Panc1 (cell line): ENCODE results near the gene ENOPH1.

Experiments
- POLR2AphosphoS5 ChIP-seq: IDR thresholded peaks from 2 replicates; pipeline ENCODE4 v1.6.1; 2012; ENCODE audit warnings: mild to moderate bottlenecking, low read depth, low read length, moderate library complexity
- TCF7L2 ChIP-seq: IDR thresholded peaks from 2 replicates; pipeline ENCODE4 v1.6.1; 2011; ENCODE audit warnings: mild to moderate bottlenecking, low read depth, low read length, inconsistent platforms
- TF ChIP-seq, protein P1 (sequence below): fragments of 450-650 bp; IDR thresholded peaks from 2 replicates; pipeline ENCODE4 v1.5.1; 2017; ENCODE audit warnings: mild to moderate bottlenecking

DNA sequence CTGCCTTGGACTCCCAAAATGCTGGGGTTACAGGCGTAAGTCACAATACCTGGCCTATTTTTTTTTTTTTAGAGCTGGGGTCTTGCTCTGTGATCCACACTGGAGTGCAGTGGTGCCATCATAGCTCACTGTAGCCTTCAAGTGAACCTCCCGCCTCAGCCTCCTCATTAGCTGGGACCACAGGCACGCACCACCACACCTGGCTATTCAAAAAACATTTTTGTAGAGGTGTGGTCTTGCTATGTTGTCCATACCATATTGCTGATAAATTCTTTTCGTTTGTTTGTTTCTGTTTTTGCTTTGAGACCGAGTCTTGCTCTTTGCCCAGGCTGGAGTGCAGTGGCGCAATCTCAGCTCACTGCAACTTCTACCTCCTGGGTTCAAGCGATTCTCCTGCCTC lies 21.6 kb downstream of the ENOPH1 start:
- TF ChIP-seq, protein P1, sequence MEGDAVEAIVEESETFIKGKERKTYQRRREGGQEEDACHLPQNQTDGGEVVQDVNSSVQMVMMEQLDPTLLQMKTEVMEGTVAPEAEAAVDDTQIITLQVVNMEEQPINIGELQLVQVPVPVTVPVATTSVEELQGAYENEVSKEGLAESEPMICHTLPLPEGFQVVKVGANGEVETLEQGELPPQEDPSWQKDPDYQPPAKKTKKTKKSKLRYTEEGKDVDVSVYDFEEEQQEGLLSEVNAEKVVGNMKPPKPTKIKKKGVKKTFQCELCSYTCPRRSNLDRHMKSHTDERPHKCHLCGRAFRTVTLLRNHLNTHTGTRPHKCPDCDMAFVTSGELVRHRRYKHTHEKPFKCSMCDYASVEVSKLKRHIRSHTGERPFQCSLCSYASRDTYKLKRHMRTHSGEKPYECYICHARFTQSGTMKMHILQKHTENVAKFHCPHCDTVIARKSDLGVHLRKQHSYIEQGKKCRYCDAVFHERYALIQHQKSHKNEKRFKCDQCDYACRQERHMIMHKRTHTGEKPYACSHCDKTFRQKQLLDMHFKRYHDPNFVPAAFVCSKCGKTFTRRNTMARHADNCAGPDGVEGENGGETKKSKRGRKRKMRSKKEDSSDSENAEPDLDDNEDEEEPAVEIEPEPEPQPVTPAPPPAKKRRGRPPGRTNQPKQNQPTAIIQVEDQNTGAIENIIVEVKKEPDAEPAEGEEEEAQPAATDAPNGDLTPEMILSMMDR, result no peak
- TF ChIP-seq TCF7L2 (no peak), POLR2AphosphoS5 (no peak)
